ENCODE data around the gene PSG11. TPM values are rescaled to one million over a fixed set of nuclear protein-coding genes. Genes with fewer than 3 reads are reported as not detected.

The PSG11 gene
- total and polyA plus RNA-seq, 2 of the 4 experiments (the other 2 are of a cell fraction) = 0.07 to 0.18 TPM

GRCh38 chr19:43028866-43029265, 2.6 kb upstream of the PSG11 start:
- H3K56ac ChIP-seq (ENCODE audit: extremely low read depth, insufficient read depth, low read length) = no peak overlapping the region
- BruUV-seq (replicated peaks) = no TSS peak
- H4K5ac ChIP-seq (ENCODE audit: low read depth, low read length) = peak overlapping the region; percentile 91; the same call in 1 of the 2 replicates
- no peak overlapping the region for H3K27ac ChIP-seq (ENCODE audit: insufficient read depth, low read length)
- H2BK20ac ChIP-seq (ENCODE audit: low read depth, low read length) = peak overlapping the region; percentile 82
- H4K20me1 ChIP-seq (ENCODE audit: insufficient read depth, low read length) = no peaks in the 10 kb centered on the region
- no peaks in the 10 kb centered on the region for H3K36me3 ChIP-seq (ENCODE audit: control insufficient read depth, insufficient read depth, low read length)
- peak overlapping the region in 1 of 2 experiments; percentile 60; a peak in 2 of 4 replicates for H4K8ac ChIP-seq (ENCODE audit: low read depth in 2 of 2, low read length in 2 of 2)
- ChIA-PET POLR2A (ENCODE audit: unreplicated experiment) (no interaction called here), CTCF (no interaction called here)
- H2AK5ac ChIP-seq (ENCODE audit: low read depth, low read length) = no peak overlapping the region
- intact Hi-C loops (cut with micrococcal nuclease) (no loop called here), dilution Hi-C loops (cut with HindIII; ENCODE audit: low sequenced_read_pairs, unreplicated experiment) (no loop called here), in situ Hi-C loops (cut with MboI; ENCODE audit: low sequenced_read_pairs) (no loop called here)
- peak overlapping the region; percentile 66; the same call in 1 of the 2 replicates for H3K14ac ChIP-seq (replicated peaks; ENCODE audit: low read depth, low read length)
- H3K4me3 ChIP-seq (ENCODE audit: insufficient read depth, low read depth, low read length) = no peak overlapping the region
- H4K91ac ChIP-seq (ENCODE audit: insufficient read depth, low read depth, low read length) = peak overlapping the region; percentile 52
- H3K23ac ChIP-seq (ENCODE audit: low read depth, low read length) = no peak overlapping the region
- no peak overlapping the region for H2AK9ac ChIP-seq (replicated peaks; ENCODE audit: low read depth, low read length, poor library complexity)
- peak overlapping the region; percentile 81 for H2BK120ac ChIP-seq (ENCODE audit: low read depth, low read length)
- no peaks in the 10 kb centered on the region for H3K9me3 ChIP-seq (ENCODE audit: control insufficient read depth, insufficient read depth, low read length)
- ATAC-seq (ENCODE audit: low read depth) = no peak
- H3K9ac ChIP-seq (ENCODE audit: low read depth, low read length) = no peak overlapping the region
- no peak for TF ChIP-seq RCOR1 (IDR thresholded peaks at IDR 0.05; ENCODE audit: insufficient replicate concordance, low read length)
- no peak for TF ChIP-seq SMC3 (IDR thresholded peaks at IDR 0.05; ENCODE audit: low read depth, low read length)
- no peak for TF ChIP-seq BHLHE40 (IDR thresholded peaks at IDR 0.05; ENCODE audit: low read depth, low read length)
- no peak for TF ChIP-seq ELK1 (IDR thresholded peaks at IDR 0.05; ENCODE audit: borderline replicate concordance, low read depth, low read length)
- no peak for TF ChIP-seq RAD21 (IDR thresholded peaks at IDR 0.05; ENCODE audit: low read length)
- TF ChIP-seq USF2 (IDR thresholded peaks at IDR 0.05; ENCODE audit: low read depth, low read length) = no peak
- no peak for TF ChIP-seq RFX5 (IDR thresholded peaks at IDR 0.05; ENCODE audit: low read depth, low read length)
- peak overlapping the region; percentile 76 for H2BK5ac ChIP-seq (ENCODE audit: low read depth, low read length, poor library complexity, severe bottlenecking)
- no peak overlapping the region for H3K4me2 ChIP-seq (ENCODE audit: low read depth, low read length)
- H3K27me3 ChIP-seq (ENCODE audit: control insufficient read depth, insufficient read depth, low read length) = no peaks in the 10 kb centered on the region
- H3K4me1 ChIP-seq (ENCODE audit: control insufficient read depth, insufficient read depth, low read length) = peaks cover under 1% of the 10 kb centered on the region; the same call in 1 of the 2 replicates
- 0 out of 2 replicates have a peak, but pooled peaks cover 3% of the 10 kb centered on the region for H3K9me1 ChIP-seq (ENCODE audit: insufficient read depth, low read length)
- H3K18ac ChIP-seq (ENCODE audit: low read depth, low read length) = peak overlapping the region; percentile 42; the same call in 1 of the 2 replicates
- DNase-seq = no peak
- H3K79me1 ChIP-seq (ENCODE audit: low read depth in 1 of 2, low read length in 2 of 2) = no peaks in the 10 kb centered on the region
- H2BK15ac ChIP-seq (ENCODE audit: low read depth, low read length) = no peak overlapping the region
- peak overlapping the region; percentile 75; the same call in 1 of the 2 replicates for H3K4ac ChIP-seq (ENCODE audit: low read depth, low read length)
- 72% methylated on average over 2 of the region's 4 CpGs; no CpG with 5 or more reads in 1 of the 2 experiments for WGBS, 2 experiments (ENCODE audit: extremely low coverage in 2 of 2, insufficient read length in 1 of 2)
- H2AFZ ChIP-seq (replicated peaks; ENCODE audit: low read length, poor library complexity) = no peak overlapping the region

Data from IMR-90 (cell line).